Muscle of back (tissue), 11 donors: ENCODE data around the gene ATG10. TPM values are rescaled to one million over a fixed set of nuclear protein-coding genes. Genes with fewer than 3 reads are reported as not detected.
"Not testable (repeated sequence)": the region's sequence is repeated elsewhere in the genome, so short reads cannot be mapped to it uniquely, and the experiment has no call there.

Experiments
- DNase-seq, 3 donors: peaks; one replicate each; pipeline versions ENCODE4 v3.0.0 to v3.0.0-alpha.2; 2013
- polyA plus RNA-seq, 10 donors: library from polyadenylated mRNA; unstranded; fragments of 120-200 nt; gene quantifications; one replicate each; pipeline ENCODE4 v1.2.1, GENCODE V29; 2013; ENCODE audit not compliant: insufficient read length in 10 of 10

Gene ATG10
- polyA plus RNA-seq, 10 donors, result 6.3 to 12.5 (median 9.5) TPM

DNA sequence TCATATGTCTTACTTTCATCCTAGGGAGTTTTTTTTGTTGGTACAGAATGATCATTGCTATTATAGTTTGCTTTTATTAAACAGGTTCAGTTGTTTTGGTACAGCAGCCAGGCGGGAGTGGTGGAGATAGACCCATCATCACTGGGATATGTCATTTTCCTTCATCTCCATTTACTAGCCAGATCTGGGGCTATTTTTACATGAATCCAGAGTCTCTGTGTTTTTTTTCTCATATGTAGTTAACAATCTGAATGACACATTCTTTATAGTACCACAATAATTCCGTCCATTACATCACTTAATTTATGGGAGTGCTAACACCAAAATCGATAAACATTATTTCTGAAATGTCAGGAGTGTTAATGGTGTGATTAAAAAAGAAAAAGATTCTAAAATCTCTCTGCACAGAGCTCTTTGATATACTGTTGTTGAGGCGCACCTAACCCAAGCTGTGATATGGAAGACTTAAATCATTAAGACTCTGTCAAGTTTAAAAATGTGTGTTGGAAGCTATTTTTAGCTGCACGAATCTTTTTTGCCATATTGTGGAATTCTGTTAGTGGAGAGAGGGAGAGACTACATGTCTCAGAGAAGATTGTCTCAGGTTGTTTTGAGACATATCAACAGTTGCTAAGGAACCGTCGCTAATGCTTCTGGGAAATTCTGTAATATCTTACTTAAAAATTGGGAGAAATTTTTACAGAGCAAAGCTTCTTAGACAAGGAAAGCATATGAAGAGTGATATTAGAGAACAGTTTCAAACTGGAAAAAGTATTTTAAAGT is 246.7 kb downstream of the ATG10 start:
- peak; percentile 17 to 63 (median 42) for DNase-seq

DNA sequence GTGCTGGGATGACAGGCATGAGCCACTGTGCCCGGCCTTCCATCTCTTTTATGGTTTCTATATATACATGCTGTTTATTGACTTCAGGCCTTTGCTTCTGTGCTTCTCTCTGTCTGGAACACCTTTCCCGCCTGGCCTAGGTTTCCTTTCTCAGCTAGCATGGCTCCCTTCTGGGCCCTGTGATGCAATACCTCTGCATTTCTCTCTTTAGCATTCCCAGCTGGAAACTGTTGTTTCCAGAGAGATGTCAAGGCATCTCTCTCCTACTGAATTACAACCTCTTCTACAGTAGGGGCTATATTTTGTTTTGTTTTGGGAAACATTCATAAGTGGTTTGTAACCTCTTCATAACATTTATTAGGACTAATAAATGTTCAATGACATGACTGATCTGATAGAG is 249.2 kb downstream of the ATG10 start:
- peak in 1 of 3 donors; percentile 20 for DNase-seq

DNA sequence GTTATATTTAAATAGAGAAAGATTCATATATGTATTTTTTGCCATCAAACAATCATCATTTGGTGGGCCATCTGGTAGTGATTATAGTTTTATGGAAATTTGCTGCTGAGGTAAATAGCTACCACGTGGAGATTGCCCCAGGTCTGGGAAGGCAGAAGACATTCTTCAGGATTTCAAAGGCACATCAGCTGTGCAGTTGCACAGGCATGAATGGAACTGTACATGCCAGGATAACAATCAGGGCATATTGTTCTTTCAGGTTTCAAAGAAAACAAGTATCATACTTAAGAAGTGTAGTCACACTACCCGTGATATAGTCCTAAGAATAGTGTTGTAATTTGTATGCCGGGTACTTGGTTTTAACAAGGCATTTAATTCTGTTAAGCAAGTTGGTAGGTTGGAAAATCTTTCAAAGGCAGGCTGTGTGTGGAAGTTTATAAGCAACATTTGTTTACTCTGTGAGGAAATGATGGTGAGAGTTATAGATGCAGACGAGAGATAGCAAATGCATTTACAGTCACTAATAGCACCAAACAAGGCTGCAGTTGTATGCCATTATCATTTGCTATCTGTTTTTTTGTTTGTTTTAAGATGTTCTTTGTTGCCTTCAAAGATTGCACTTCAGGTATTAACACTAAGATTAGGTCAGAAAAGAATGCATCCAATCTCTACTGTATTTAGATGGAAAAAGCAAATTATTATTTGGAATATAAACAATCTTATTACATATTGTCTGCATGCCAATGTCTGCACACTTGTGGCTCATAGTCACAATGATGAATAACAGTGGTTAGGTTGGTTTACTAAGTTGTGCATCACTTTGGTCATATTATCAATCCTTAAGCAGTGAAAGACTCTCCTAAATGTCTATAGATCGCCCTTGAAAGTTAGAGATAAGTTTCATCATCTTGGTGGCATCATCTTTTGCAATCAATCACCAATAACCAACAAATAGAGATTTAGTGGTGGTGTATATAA is 251.1 kb downstream of the ATG10 start:
- DNase-seq, result no peak

DNA sequence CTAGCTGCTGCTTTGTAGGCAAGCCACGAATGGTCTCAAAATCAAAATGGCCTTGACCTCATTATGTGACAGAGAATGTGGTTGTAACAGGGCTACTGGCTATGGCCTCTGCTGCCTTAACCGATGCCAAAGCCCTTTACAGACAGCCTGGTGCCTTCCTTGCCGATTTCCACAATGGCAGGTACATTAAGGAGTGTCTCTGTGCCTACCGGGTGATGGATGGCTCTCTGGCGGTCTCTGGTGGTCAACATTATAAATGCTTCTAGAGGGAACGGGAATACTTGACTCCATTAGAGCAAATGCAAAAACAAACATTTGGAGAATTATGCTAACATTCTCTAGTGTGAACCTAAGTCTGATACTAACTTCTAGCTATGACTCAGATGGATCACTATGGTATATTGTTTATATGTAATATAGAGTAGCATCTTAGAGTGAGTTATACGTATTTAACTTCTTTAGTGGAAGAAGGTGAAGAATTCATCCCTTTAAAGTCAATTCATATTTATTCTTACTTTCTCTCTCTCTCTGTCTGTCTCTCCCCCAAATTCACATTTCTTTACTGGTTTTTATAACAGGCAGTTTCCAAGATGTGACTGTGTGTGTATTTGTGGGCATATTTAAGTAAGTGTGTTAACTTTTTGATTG is 253.8 kb downstream of the ATG10 start:
- DNase-seq, result peak; percentile 45 to 73 (median 59)

DNA sequence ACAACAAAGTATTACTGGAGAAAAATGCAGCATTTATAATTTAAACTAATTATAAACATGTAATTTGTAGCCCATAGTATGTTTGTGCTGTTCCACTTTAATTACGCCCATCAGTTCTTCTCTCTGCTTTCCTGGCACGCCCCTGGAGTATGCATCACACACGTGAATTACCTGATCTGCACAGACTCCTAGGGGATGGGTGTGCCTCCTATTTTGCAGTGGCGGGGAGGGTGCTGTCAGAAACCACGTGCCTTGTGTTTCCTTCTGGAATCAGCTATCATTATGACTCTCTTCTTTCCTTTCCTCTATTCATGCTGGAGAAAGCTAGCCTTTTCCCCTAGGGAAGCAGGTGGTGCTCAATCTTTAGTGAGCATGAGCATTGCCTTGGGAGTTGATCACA is 263.1 kb downstream of the ATG10 start:
- DNase-seq, result peak in 1 of 3 donors; percentile 14

DNA sequence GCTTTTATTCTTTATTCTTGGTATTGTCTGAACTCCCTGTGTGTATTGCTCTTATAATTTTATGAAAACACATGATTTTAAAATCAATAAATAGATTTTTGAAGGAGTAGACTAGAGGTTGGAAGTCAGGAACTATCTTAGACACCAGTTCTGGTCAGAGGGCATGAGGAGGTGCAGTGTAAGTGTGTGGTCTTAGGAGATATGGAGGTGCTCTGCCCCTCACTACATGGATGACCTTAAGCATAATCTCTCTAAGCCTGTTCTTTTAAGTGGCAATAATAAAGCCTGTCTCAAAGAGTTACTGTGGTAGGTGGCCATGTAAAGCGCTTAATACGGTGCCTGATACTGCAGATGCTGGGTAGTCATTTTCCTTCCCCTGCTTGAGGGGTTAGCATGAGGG is 272.3 kb downstream of the ATG10 start:
- no peak for DNase-seq

DNA sequence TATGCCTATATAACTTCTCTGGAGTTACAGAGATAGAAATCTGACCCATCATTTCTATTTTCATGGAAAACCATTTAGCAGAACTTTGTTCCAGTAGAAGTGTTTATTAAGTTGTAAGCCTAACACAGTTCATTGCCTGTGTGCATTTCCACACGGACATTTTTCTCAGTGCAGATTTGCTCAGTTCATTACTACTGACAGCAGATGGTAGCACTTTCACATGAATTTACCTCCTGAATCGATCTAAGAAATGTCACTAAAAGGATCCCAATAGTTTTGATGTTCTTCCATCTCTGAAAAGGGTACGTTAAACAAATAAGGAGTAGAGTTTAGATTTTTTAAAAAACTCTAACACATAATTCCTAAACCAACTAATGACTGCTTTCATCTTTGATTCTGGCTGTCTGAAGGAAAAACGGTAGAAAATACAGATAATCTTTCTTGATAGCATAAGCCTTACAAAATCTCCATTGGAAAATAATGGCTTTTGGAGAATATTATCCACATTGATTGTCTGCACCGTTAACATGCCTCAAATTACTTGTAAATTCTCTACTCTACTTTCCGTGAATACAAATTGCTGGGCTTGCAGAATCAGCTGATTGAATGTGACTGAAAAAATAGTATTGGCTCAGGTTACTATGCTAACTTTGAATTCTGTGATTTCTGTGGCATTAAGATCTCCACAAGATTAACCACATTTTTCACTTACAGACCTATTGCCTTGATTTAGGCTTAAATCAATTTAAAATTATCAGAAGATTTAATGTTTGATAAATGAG is 273.2 kb downstream of the ATG10 start:
- no peak for DNase-seq

DNA sequence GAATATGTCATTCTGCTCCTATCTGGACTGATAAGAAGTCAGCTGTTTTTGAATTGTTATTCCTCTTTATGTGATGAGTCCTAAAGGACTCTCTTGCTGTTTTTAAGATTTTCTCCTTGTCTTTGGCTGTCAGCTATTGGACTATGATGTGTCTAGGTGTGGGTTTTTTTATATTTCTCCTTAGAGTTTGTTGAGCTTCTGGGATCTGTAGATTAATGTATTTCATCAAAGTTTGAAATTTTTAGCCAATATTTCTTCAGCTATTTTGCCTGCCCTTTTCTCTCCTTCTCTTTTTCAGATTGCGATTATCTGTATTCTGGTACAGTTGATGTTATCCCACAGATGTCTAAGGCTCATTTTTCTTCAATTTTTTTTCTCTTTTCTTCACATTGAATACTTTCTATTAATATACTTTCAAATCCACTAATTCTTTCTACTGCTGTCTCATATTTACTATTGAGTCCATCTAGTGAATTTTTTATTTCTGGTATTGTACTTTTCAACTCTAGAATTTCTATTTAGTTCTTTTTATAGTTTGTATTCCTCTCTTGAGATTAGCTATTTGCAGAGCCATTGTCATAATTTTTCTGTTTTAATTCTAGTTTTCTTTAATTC is 275.2 kb downstream of the ATG10 start:
- no peak for DNase-seq

DNA sequence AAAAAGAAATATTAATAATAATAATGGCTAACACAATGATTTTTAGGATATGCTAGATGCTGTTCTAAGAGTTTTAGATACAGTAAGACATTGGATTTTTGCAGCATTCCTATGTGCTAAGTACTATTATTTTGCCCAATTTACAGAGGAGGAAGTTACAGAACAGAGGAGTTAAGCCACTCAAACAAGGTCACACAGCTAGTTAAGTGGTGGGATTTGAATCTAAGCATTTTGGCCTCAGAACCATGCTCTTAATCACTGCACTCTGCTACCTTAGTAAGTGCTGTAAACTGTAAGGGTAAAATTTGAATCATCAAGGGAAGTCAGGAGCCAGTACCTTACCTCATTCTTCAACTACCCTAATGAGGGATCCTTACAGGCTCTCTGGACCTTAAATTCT is 280.9 kb downstream of the ATG10 start:
- DNase-seq, result no peak

DNA sequence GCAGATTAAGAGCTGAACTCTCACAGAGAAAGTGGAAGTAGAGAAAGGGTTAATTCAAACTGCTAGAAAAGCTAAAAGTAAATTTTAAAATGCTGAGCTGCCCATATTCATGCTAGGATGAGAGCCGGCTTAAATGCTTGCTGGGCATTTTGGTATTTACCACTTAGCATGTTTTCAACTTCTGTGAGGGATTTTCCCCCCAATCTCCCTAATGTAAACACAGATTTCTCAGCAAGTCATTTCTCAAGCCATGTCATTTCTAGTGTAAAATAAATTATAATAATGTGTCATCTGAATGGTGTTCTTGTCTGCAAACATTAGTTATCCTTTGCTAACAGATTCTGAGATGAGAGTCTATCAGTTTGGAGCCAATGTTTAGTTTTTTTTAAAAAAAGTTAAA is 284.0 kb downstream of the ATG10 start:
- no peak for DNase-seq

DNA sequence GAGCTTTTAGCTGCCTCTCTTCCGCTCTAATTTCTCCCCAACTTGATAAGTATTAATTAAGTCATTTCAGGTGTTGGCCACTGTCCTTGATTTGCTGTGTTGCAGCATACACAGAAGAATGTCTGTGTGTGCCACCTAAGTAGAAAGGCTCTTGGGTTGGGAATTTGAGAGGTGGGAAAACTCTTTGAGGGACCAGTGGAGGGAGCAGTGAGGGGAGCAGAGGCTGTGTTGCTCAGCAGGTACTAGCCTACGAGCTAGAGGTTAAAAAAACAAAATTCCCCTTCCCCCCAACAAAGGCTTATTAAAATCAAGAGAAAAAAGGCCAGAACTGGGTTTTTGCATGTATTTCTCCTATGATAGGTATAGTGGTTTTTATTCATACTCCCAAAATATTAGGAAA is 285.4 kb downstream of the ATG10 start:
- no peak for DNase-seq

DNA sequence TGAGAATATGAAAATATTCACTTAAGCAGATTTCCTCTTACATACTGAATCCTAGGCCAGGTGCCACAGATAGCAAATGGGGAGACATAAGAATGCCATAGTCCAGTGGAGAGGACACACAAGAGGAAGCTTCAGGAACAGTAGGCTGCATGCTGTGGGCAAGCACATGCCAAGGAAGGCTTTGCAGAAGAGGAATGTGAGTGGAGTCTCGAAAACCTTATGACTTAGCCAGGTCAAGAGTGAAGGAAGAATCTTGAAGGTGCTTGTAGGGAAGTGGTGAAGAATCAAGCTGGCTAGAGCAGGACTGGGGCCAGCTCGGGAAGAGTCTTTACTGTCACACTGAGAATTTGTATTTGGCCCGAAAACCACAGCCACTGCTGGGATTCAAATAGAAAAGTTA is 285.9 kb downstream of the ATG10 start:
- no peak for DNase-seq

DNA sequence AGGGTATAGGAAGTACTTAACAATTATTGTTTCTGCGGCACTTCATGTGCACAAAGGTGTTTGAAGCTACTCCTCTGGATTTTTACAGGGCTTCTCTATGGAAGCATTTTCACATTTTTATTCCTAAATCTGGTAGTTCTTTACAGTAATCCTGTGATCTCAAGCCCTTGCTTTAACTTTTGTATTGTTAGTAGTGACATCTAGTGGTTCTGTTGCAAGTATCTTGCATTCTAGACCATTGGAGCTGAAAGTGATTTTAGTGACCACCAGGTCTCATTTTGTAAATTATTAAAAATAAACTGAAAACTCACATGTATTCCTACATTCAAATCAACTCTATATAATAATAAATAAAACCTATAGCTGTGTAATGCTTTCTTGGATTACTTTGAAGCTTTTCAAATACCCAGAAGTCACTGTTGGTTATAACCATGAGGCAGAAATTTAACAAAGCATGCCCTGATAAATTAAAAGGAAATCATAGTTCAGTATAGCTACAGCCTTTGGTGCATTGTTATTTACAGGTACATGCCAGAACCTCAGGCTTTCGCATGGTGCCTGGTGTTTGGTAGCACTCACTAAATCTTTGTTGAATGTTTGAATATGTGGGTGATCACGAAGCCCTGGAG is 287.5 kb downstream of the ATG10 start:
- DNase-seq, result peak; percentile 18 to 75 (median 36)

DNA sequence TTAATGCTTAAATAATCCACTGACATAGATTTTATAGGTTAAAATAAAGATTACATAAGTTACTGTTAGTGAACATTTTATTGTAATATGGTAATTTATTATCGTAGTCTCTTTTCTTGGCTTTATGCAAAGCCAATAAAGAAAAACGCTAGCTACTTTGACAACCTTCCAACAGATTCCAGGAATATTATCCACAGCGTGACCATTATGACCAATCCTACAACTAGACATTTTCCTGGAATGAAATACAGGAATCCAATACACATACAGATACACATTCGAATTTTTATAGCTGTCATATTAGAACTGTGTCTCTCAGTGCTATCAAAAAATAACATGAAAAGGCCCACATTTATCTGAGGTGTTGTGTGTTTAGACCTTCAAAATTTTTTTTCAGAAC is 293.2 kb downstream of the ATG10 start:
- DNase-seq, result peak; percentile 59 to 80 (median 66)

DNA sequence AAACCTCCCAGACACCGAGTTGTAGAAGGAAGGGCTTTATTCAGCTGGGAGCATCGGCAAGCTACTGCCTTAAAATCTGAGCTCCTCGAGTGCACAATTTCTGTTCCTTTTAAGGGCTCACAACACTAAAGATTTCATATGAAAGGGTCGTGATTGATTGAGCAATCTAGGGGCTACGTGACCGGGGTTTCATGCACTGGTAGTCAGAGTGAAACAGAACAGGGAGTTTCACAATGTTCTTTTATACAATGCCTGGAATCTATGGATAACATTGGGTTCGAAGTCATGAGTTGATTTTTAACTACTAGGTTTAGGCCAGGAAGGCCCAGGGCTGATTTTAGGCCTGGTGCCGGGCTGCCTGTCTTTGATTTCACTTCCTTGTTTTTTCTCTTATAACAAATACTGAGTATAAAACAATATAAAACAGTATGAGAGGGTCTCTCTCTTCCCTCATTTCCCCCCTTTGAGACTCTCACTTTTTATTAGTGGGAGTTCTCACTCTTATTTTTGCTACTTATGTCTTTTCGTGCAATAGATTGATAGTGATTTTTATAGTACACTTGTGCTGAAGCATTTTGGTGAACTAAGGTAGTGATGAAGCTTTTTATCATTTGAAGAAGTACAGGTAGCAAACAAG is 295.6 kb downstream of the ATG10 start:
- not testable (repeated sequence) for DNase-seq

DNA sequence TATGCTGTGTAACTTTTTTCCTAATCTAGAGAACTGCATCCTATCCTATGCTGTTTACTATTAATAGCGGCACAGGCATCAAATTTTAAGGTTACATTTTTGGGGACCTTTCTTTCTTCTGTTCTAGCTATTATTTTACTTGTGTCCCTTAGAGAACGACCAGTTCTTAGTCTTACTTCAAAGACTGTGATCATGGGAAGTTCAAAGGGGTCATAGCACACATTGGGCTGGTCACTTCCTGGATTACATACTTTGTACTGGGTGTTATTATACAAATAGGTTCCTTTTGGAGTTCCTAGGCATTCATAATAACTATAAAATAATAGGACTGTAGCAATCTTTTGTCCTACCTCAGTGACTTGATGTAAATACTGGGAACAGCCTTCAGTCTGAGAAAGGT is 297.5 kb downstream of the ATG10 start:
- DNase-seq, result not testable (repeated sequence)

DNA sequence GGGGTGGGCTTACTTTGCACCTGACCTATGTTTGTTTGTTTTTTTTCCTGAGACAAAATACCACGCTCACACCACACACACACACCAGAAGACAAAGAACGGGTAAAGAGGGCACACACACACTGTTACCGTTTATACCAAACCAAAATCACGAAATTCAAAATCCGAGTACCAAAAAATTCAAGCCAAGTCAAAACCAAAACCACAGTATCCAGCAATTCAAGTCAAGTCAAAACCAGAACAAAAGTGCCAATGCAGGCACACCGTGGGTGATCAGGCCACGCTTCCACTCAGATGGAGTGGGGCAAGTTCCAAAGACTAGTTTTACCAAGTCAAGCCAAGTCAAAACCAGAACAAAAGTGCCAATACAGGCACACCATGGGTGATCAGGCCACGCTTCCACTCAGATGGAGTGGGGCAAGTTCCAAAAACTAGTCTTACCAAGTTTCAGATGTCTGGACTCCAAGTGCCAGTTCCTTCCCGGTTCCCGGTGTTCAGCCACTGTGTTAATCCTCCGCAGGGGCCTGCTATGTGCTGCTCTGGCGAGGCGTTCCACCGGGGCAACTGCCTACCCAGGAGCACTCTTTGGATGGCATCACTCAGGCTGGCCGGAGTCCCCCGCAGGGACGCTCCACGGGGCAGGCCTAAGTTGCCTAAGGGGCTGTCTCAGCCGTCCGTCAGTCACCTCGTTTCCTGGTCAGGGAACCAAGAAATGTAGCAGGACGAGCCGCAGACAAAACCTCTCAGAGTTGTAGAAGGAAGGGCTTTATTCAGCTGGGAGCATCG is 300.9 kb downstream of the ATG10 start:
- not testable (repeated sequence) for DNase-seq

DNA sequence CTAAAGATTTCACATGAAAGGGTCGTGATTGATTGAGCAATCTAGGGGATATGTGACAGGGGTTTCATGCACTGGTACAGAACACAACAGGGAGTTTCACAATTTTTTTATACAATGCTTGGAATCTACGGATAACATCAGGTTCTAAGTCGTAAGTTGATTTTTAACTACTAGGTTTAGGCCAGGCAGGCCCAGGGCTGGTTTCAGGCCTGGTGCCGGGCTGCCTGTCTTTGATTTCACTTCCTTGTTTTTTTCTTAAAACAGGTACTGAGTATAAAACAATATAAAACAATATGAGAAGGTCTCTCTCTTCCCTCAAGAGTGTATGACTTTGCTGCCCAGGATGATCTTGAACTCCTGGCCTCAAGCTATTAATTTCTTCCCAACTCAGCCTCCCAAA is 301.6 kb downstream of the ATG10 start:
- not testable (repeated sequence) for DNase-seq
